Measurements from ENCODE around the gene FADS2.

The FADS2 gene

GRCh38 chr11:61814958-61815789 is 12.9 kb upstream of the FADS2 start:
- TF ChIP-seq CTCF (IDR thresholded peaks at IDR 0.05; ENCODE audit: insufficient read depth, low read length) (no peak), SPI1 (IDR thresholded peaks at IDR 0.05; ENCODE audit: borderline replicate concordance, low read depth) (no peak; the same call in 1 of the 2 replicates), REST (IDR thresholded peaks at IDR 0.05; ENCODE audit: insufficient replicate concordance, low read depth) (no peak)
- peaks cover 33% of the 10 kb centered on the region for H3K27me3 ChIP-seq (ENCODE audit: insufficient read depth, poor library complexity, severe bottlenecking)
- DNase-seq (ENCODE audit: low read depth in 1 of 2, low spot score in 1 of 2), result peak; percentile 25 to 84

GRCh38 chr11:61815790-61816735 is 12.0 kb upstream of the FADS2 start:
- no peak for TF ChIP-seq POLR2AphosphoS5 (IDR thresholded peaks at IDR 0.05; ENCODE audit: low read depth)
- no peak for TF ChIP-seq CTCF (IDR thresholded peaks at IDR 0.05; ENCODE audit: insufficient read depth, low read length)
- TF ChIP-seq GABPA (IDR thresholded peaks at IDR 0.05; ENCODE audit: low read depth), result no peak
- no peak for TF ChIP-seq REST (IDR thresholded peaks at IDR 0.05; ENCODE audit: insufficient replicate concordance, low read depth)
- TF ChIP-seq SPI1 (IDR thresholded peaks at IDR 0.05; ENCODE audit: borderline replicate concordance, low read depth), result no peak
- Histone ChIP-seq H3K4me3 (replicated peaks; ENCODE audit: insufficient read depth, low read length) (peak overlapping the region; percentile 52), H3K27me3 (ENCODE audit: insufficient read depth, poor library complexity, severe bottlenecking) (peaks cover 33% of the 10 kb centered on the region), H3K27ac (replicated peaks) (no peak overlapping the region)
- peak in 1 of 2 experiments; percentile 55 for DNase-seq (ENCODE audit: low read depth in 1 of 2, low spot score in 1 of 2)

More at GRCh38 chr11:61814958-61815789, 12.9 kb upstream of the FADS2 start:
- Histone ChIP-seq H3K27ac (replicated peaks) (no peak overlapping the region), H3K4me3 (replicated peaks; ENCODE audit: insufficient read depth, low read length) (peak overlapping the region; percentile 52)

- no peak within 1 kb of the TSS for H3K27ac ChIP-seq (replicated peaks)
- DNase-seq (ENCODE audit: low read depth in 1 of 2, low spot score in 1 of 2), result peak; percentile 77 to 97
- peaks cover 33% of the 10 kb centered on the region for H3K27me3 ChIP-seq (ENCODE audit: insufficient read depth, poor library complexity, severe bottlenecking)
- H3K4me3 ChIP-seq (replicated peaks; ENCODE audit: insufficient read depth, low read length), result peak within 1 kb of the TSS; percentile 52
- TF ChIP-seq REST (IDR thresholded peaks at IDR 0.05; ENCODE audit: insufficient replicate concordance, low read depth), result no peak
- TF ChIP-seq POLR2AphosphoS5 (IDR thresholded peaks at IDR 0.05; ENCODE audit: low read depth), result peak; percentile 44; the same call in 1 of the 2 replicates
- TF ChIP-seq SPI1 (IDR thresholded peaks at IDR 0.05; ENCODE audit: borderline replicate concordance, low read depth), result peak; percentile 8; the same call in 1 of the 2 replicates
- TF ChIP-seq GABPA (IDR thresholded peaks at IDR 0.05; ENCODE audit: low read depth), result no peak
- TF ChIP-seq CTCF (IDR thresholded peaks at IDR 0.05; ENCODE audit: insufficient read depth, low read length), result peak; percentile 41
These were observed 11.2 kb upstream of the FADS2 start, which contains the start of gene FADS1 for GRCh38 chr11:61816736-61817455. Gene FADS1 (minus strand): TSS chr11:61817003. CDS start chr11:61816929, 74 bp downstream.
